HepG2 (cell line): Measurements from ENCODE around the gene SNCAIP.

Source experiments
- CEBPB ChIP-seq: IDR thresholded peaks from 2 replicates; pipeline ENCODE4 v1.6.1; 2011; ENCODE audit warnings: low read depth, low read length, improper control_type of control experiment, borderline replicate concordance
- JUNB ChIP-seq: sonication (generic); formaldehyde crosslinking; IDR thresholded peaks from 2 replicates; pipeline ENCODE4 v1.8.0; 2022; ENCODE audit warnings: missing genetic modification reagents, mild to moderate bottlenecking, borderline replicate concordance
- SCMH1 ChIP-seq: sonication (generic); formaldehyde crosslinking; IDR thresholded peaks from 2 replicates; pipeline ENCODE4 v1.9.0; 2021; ENCODE audit warnings: missing genetic modification reagents, mild to moderate bottlenecking, borderline replicate concordance
- U2AF2 ChIP-seq: fragments of 200-400 bp; formaldehyde crosslinking; IDR thresholded peaks from 2 replicates; pipeline ENCODE4 v1.6.1; 2017; ENCODE audit warnings: low read depth, mild to moderate bottlenecking, low read length
- ZNF678 ChIP-seq: sonication (generic); formaldehyde crosslinking; IDR thresholded peaks from 2 replicates; pipeline ENCODE4 v1.4.0; 2020; ENCODE audit warnings: mild to moderate bottlenecking, missing genetic modification reagents
- TF ChIP-seq, protein P1 (sequence below): sonication (generic); formaldehyde crosslinking; IDR thresholded peaks from 2 replicates; pipeline ENCODE4 v1.5.0; 2020; ENCODE audit warnings: mild to moderate bottlenecking, missing genetic modification reagents, moderate library complexity

DNA sequence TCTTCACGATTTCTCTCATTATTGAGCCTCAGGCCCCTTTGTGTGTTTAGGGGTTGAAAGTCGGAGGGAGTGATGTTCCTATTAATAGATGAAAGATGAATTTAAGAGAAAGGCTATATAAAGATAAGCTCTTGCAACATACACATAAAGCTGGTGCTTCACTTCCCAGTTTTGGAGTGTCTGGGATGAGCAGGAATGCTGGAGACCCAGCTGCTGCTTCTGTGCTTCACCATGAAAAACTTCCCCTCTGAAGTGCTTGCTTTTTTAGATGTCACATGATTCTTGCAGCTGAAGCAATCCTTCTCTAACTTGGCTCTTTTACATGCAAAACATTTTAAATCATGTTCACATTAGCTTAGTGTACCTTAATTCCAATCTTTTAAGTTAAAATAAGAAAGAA is 19.7 kb upstream of the SNCAIP start:
- TF ChIP-seq, protein P1, sequence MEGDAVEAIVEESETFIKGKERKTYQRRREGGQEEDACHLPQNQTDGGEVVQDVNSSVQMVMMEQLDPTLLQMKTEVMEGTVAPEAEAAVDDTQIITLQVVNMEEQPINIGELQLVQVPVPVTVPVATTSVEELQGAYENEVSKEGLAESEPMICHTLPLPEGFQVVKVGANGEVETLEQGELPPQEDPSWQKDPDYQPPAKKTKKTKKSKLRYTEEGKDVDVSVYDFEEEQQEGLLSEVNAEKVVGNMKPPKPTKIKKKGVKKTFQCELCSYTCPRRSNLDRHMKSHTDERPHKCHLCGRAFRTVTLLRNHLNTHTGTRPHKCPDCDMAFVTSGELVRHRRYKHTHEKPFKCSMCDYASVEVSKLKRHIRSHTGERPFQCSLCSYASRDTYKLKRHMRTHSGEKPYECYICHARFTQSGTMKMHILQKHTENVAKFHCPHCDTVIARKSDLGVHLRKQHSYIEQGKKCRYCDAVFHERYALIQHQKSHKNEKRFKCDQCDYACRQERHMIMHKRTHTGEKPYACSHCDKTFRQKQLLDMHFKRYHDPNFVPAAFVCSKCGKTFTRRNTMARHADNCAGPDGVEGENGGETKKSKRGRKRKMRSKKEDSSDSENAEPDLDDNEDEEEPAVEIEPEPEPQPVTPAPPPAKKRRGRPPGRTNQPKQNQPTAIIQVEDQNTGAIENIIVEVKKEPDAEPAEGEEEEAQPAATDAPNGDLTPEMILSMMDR (CRISPR knock-in tag) = no peak
- TF ChIP-seq ZNF678 = no peak
- TF ChIP-seq SCMH1 (CRISPR knock-in tag) = no peak
- TF ChIP-seq JUNB (CRISPR knock-in tag) = no peak
- TF ChIP-seq CEBPB = no peak
- TF ChIP-seq U2AF2 = no peak
